ENCODE measurements around the gene ZNF768.

Gene ZNF768

GRCh38 chr16:30557957-30558788 lies 31.8 kb upstream of the ZNF768 start, which contains the start of gene ZNF764:
Gene ZNF764, minus strand, starts transcription at chr16:30558374. Its CDS starts 192 bp downstream, at chr16:30558182.
- H3K9me3 Mint-ChIP-seq = no peaks in the 10 kb centered on the region
- TF ChIP-seq CTCF (IDR thresholded peaks at IDR 0.05; ENCODE audit: unreplicated experiment in 3 of 3) = no peak
- H3K27ac Mint-ChIP-seq = peak within 1 kb of the TSS; percentile 74 to 98 (median 93)
- peaks cover 22% of the 10 kb centered on the region for H3K4me1 Mint-ChIP-seq
- H3K4me3 Mint-ChIP-seq = peak within 1 kb of the TSS; percentile 90 to 95 (median 94)
- no peaks in the 10 kb centered on the region for H3K27me3 Mint-ChIP-seq (ENCODE audit: low read depth)
- peaks cover 21% of the 10 kb centered on the region for H3K36me3 Mint-ChIP-seq (ENCODE audit: low read depth)

DNA sequence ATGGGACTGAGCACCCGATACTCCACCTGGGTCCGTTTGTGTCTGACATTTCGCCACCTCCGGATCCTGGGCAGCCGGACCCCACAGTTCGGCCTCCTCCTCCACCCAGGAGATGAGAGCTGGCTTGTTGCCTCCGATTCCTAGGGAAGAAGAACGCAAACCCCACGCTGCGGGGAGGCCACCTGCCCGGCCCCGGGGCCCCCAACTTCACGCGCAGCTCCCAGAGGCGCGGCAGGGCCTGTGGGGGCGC lies 31.3 kb upstream of the ZNF768 start:
- no peak for TF ChIP-seq CTCF (IDR thresholded peaks at IDR 0.05; ENCODE audit: unreplicated experiment in 3 of 3)
- Mint-ChIP-seq H3K4me3 (peak overlapping the region; percentile 90 to 94 (median 91)), H3K4me1 (peaks cover 22% of the 10 kb centered on the region), H3K27ac (peak overlapping the region; percentile 74 to 93 (median 89)), H3K36me3 (ENCODE audit: low read depth) (peaks cover 25% of the 10 kb centered on the region), H3K9me3 (no peaks in the 10 kb centered on the region), H3K27me3 (ENCODE audit: low read depth) (no peaks in the 10 kb centered on the region)

DNA sequence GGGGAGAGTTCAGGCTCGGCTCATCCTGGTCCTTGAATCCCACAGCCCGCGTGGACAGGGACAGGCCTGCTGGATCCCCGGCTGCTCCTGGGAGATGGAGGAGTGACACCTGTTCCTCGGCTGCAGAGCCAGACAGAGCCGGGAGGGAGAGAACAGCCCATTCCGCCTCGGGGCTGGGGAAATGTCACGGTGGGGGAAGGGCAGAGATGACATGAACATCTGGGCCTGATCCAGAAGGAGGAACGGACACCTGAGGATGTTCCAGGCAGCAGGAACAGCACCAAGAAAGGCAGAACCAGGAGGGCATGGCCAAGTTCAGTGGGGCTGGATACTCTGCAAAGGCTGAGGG lies 29.7 kb upstream of the ZNF768 start:
- Mint-ChIP-seq H3K4me3 (peak overlapping the region; percentile 90 to 94 (median 91)), H3K27me3 (ENCODE audit: low read depth) (no peaks in the 10 kb centered on the region), H3K27ac (peak overlapping the region; percentile 86 to 89 (median 88)), H3K9me3 (no peaks in the 10 kb centered on the region), H3K4me1 (peaks cover 22% of the 10 kb centered on the region), H3K36me3 (ENCODE audit: low read depth) (peaks cover 28% of the 10 kb centered on the region)
- TF ChIP-seq CTCF (IDR thresholded peaks at IDR 0.05; ENCODE audit: unreplicated experiment in 3 of 3) = no peak

- H3K4me3 Mint-ChIP-seq = peak overlapping the region; percentile 90 to 94 (median 91)
- peaks cover 22% of the 10 kb centered on the region for H3K4me1 Mint-ChIP-seq
- no peaks in the 10 kb centered on the region for H3K27me3 Mint-ChIP-seq (ENCODE audit: low read depth)
- peak overlapping the region; percentile 86 to 89 (median 88) for H3K27ac Mint-ChIP-seq
- H3K9me3 Mint-ChIP-seq = no peaks in the 10 kb centered on the region
- peaks cover 28% of the 10 kb centered on the region for H3K36me3 Mint-ChIP-seq (ENCODE audit: low read depth)
- no peak for TF ChIP-seq CTCF (IDR thresholded peaks at IDR 0.05; ENCODE audit: unreplicated experiment in 3 of 3)
These were observed 29.2 kb upstream of the ZNF768 start for GRCh38 chr16:30555315-30556124.

- peaks cover 28% of the 10 kb centered on the region for H3K36me3 Mint-ChIP-seq (ENCODE audit: low read depth)
- H3K27me3 Mint-ChIP-seq (ENCODE audit: low read depth) = no peaks in the 10 kb centered on the region
These were observed 28.4 kb upstream of the ZNF768 start for GRCh38 chr16:30554557-30555314.

More at GRCh38 chr16:30554557-30555314, 28.4 kb upstream of the ZNF768 start:
- Mint-ChIP-seq H3K4me3 (peak overlapping the region; percentile 50 to 64 (median 60)), H3K4me1 (peaks cover 22% of the 10 kb centered on the region), H3K27ac (peak overlapping the region in 2 of 3 experiments; percentile 51 to 52), H3K9me3 (no peaks in the 10 kb centered on the region)
- TF ChIP-seq CTCF (IDR thresholded peaks at IDR 0.05; ENCODE audit: unreplicated experiment in 3 of 3) = no peak

All from nephron (organoid).